GM12878 (cell line): Measurements from ENCODE around the gene RBM12. TPM values are rescaled to one million over a fixed set of nuclear protein-coding genes. Genes with fewer than 3 reads are reported as not detected.

Experiments
- BCL11A ChIP-seq: IDR thresholded peaks from 2 replicates; pipeline ENCODE4 v1.6.1; 2011; ENCODE audit warnings: low read depth, low read length
- CBX5 ChIP-seq: sonication (generic); IDR thresholded peaks from 2 replicates; pipeline ENCODE4 v1.6.1; 2016; ENCODE audit warnings: low read depth, moderate library complexity, mild to moderate bottlenecking, inconsistent platforms
- CREB1 ChIP-seq: IDR thresholded peaks from 2 replicates; pipeline ENCODE4 v1.6.1; 2012; ENCODE audit warnings: low read depth, mild to moderate bottlenecking, inconsistent platforms
- GABPA ChIP-seq: IDR thresholded peaks from 2 replicates; pipeline ENCODE4 v1.6.1; 2014; ENCODE audit warnings: antibody characterized with exemption, low read depth, mild to moderate bottlenecking, inconsistent platforms
- HCFC1 ChIP-seq: fragments of 150-350 bp; IDR thresholded peaks from 2 replicates; pipeline ENCODE4 v1.6.1; 2014; ENCODE audit warnings: low read length
- HDAC6 ChIP-seq: fragments of 200-600 bp; sonication (generic); IDR thresholded peaks from one replicate; pipeline ENCODE4 v1.8.0; 2017; ENCODE audit warnings: antibody characterized with exemption; ENCODE audit not compliant: unreplicated experiment
- NR2F1 ChIP-seq: fragments of 450-650 bp; conservative IDR thresholded peaks from 2 replicates; pipeline ENCODE4 v1.6.1; 2017; ENCODE audit warnings: mild to moderate bottlenecking
- NRF1 ChIP-seq: conservative IDR thresholded peaks from 2 replicates; pipeline ENCODE4 v1.6.1; 2011; ENCODE audit warnings: mild to moderate bottlenecking, low read depth, low read length, improper control_type of control experiment
- PAX5 ChIP-seq: IDR thresholded peaks from 2 replicates; pipeline ENCODE4 v1.6.1; 2011; ENCODE audit warnings: low read depth, low read length, borderline replicate concordance
- RBBP5 ChIP-seq: fragments of 200-600 bp; sonication (generic); conservative IDR thresholded peaks from 2 replicates; pipeline ENCODE4 v1.6.1; 2016
- RCOR1 ChIP-seq: conservative IDR thresholded peaks from 2 replicates; pipeline ENCODE4 v1.6.1; 2012; ENCODE audit warnings: low read depth, low read length, improper control_type of control experiment
- SPI1 ChIP-seq: IDR thresholded peaks from 2 replicates; pipeline ENCODE4 v1.6.1; 2011; ENCODE audit warnings: low read depth, mild to moderate bottlenecking, low read length, moderate library complexity, borderline replicate concordance; ENCODE audit not compliant: insufficient read depth
- STAT1 ChIP-seq: fragments of 450-650 bp; conservative IDR thresholded peaks from 2 replicates; pipeline ENCODE4 v1.6.1; 2014; ENCODE audit warnings: antibody characterized with exemption, mild to moderate bottlenecking
- USF1 ChIP-seq: IDR thresholded peaks from 2 replicates; pipeline ENCODE4 v1.6.1; 2011; ENCODE audit warnings: borderline replicate concordance, low read depth, mild to moderate bottlenecking, moderate library complexity, mixed read lengths, low read length; ENCODE audit not compliant: insufficient read depth; ENCODE audit errors: extremely low read length
- ZBTB40 ChIP-seq: fragments of 450-650 bp; IDR thresholded peaks from 2 replicates; pipeline ENCODE4 v1.6.1; 2016; ENCODE audit warnings: mild to moderate bottlenecking, moderate library complexity, borderline replicate concordance
- polyA plus RNA-seq, 11 experiments: library from polyadenylated mRNA; depleted of rRNA in 4 of 11; unstranded in 6 of 11; stranded (reverse) in 5 of 11; fragments of >200 nt; fragmentation: Nextera tagmentation in 4 of 11; fragmentation: Illumina TruSeq in 1 of 11; extraction: Ambion mirVana in 4 of 11; extraction: Trizol in 1 of 11; gene quantifications; 1 replicate in 1 of 11; 2 replicates in 10 of 11; pipeline versions ENCODE4 v1.2.1 to v1.2.3, GENCODE V29; 2011 to 2016; ENCODE audit warnings: inconsistent platforms in 2 of 11, missing spikeins in 2 of 11, low read depth in 1 of 11
- total RNA-seq, 4 experiments: library from RNA; depleted of rRNA in 3 of 4; stranded (reverse); fragments of >200 nt in 3 of 4; fragmentation: Illumina TruSeq in 1 of 4; extraction: Trizol in 1 of 4; gene quantifications; 2 replicates each; pipeline versions ENCODE4 v1.2.1 to v1.2.3, GENCODE V29; 2013 to 2021
- TF ChIP-seq, protein P1 (sequence below): fragments of 450-650 bp; IDR thresholded peaks from 2 replicates; pipeline ENCODE4 v1.6.1; 2017; ENCODE audit warnings: low read depth, mild to moderate bottlenecking, moderate library complexity
- TF ChIP-seq, protein P2 (sequence below): fragments of 450-650 bp; IDR thresholded peaks from 2 replicates; pipeline ENCODE4 v1.6.1; 2014; ENCODE audit warnings: mild to moderate bottlenecking
- TF ChIP-seq, protein P3 (sequence below): IDR thresholded peaks from 2 replicates; pipeline ENCODE4 v1.6.1; 2011; ENCODE audit warnings: borderline replicate concordance, low read depth, mild to moderate bottlenecking, moderate library complexity, low read length; ENCODE audit not compliant: insufficient read depth, poor library complexity, severe bottlenecking

The RBM12 gene
- total and polyA plus RNA-seq, 10 of the 15 experiments (the other 5 are each of a cell fraction or from before 2014, with no cell fraction given) = 4.7 to 153 (median 58.5) TPM

GRCh38 chr20:35611482-35611881 is 53.2 kb downstream of the RBM12 start (continued):
- TF ChIP-seq SPI1 (peak; percentile 65), NRF1 (no peak), RBBP5 (no peak), CREB1 (no peak), BCL11A (peak; percentile 48; the same call in 1 of the 2 replicates), ZBTB40 (no peak), CBX5 (no peak), GABPA (no peak), RCOR1 (no peak), STAT1 (no peak), HDAC6 (no peak), PAX5 (no peak; the same call in 1 of the 2 replicates), HCFC1 (no peak), USF1 (no peak), NR2F1 (peak; percentile 79)
- TF ChIP-seq, protein P1, sequence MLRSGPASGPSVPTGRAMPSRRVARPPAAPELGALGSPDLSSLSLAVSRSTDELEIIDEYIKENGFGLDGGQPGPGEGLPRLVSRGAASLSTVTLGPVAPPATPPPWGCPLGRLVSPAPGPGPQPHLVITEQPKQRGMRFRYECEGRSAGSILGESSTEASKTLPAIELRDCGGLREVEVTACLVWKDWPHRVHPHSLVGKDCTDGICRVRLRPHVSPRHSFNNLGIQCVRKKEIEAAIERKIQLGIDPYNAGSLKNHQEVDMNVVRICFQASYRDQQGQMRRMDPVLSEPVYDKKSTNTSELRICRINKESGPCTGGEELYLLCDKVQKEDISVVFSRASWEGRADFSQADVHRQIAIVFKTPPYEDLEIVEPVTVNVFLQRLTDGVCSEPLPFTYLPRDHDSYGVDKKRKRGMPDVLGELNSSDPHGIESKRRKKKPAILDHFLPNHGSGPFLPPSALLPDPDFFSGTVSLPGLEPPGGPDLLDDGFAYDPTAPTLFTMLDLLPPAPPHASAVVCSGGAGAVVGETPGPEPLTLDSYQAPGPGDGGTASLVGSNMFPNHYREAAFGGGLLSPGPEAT = no peak
- TF ChIP-seq, protein P2, sequence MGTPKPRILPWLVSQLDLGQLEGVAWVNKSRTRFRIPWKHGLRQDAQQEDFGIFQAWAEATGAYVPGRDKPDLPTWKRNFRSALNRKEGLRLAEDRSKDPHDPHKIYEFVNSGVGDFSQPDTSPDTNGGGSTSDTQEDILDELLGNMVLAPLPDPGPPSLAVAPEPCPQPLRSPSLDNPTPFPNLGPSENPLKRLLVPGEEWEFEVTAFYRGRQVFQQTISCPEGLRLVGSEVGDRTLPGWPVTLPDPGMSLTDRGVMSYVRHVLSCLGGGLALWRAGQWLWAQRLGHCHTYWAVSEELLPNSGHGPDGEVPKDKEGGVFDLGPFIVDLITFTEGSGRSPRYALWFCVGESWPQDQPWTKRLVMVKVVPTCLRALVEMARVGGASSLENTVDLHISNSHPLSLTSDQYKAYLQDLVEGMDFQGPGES = no peak
- TF ChIP-seq, protein P3, sequence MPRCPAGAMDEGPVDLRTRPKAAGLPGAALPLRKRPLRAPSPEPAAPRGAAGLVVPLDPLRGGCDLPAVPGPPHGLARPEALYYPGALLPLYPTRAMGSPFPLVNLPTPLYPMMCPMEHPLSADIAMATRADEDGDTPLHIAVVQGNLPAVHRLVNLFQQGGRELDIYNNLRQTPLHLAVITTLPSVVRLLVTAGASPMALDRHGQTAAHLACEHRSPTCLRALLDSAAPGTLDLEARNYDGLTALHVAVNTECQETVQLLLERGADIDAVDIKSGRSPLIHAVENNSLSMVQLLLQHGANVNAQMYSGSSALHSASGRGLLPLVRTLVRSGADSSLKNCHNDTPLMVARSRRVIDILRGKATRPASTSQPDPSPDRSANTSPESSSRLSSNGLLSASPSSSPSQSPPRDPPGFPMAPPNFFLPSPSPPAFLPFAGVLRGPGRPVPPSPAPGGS = no peak
